ENCODE measurements around the gene THAP11. TPM values are rescaled to one million over a fixed set of nuclear protein-coding genes. Genes with fewer than 3 reads are reported as not detected.

Gene THAP11
- total and polyA plus RNA-seq, 2 of the 13 experiments (the other 11 are each of a cell fraction or from before 2014, with no cell fraction given) = 44.2 to 53.4 TPM

DNA sequence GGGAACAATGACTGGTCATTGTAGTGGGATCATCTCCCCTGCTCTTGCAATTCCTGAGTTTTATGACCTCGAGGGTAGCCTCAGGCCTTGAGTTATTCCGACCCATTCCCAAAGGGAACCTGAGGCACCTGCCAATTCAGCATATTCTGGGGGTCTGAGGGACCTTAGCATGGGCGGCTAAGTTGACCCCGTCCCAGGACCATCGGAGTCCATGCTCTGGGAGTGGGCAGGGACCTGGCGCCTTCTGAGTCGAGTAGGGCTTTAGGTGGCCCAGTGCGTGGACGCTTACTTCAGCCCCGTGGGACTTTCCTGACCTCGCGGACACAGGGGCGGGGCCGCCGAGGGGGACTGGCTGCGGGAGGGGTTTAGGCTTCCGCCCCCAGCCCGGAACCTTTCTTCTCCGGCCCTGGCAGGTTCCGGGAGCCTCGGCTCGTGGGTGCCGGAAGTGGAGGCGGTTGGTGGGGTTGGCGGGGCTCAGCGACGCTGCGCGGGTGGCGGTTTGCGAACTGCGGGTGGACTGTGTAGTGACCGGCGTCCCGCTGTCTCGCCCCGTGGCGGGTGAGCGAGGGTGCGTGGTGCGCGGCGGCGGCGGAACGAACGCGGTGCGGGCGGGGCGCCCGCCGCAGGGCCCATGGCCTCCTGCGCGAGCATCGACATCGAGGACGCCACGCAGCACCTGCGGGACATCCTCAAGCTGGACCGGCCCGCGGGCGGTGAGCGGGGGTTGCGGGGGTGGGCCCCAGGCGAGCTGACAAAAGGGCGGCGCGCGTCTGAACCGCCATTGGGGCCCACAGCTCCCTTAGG lies 30.7 kb downstream of the THAP11 start, which contains the start of gene EDC4 (continued):
- TF ChIP-seq, protein P1, sequence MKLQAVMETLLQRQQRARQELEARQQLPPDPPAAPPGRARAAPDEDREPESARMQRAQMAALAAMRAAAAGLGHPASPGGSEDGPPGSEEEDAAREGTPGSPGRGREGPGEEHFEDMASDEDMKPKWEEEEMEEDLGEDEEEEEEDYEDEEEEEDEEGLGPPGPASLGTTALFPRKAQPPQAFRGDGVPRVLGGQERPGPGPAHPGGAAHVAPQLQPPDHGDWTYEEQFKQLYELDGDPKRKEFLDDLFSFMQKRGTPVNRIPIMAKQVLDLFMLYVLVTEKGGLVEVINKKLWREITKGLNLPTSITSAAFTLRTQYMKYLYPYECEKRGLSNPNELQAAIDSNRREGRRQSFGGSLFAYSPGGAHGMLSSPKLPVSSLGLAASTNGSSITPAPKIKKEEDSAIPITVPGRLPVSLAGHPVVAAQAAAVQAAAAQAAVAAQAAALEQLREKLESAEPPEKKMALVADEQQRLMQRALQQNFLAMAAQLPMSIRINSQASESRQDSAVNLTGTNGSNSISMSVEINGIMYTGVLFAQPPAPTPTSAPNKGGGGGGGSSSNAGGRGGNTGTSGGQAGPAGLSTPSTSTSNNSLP (IDR thresholded peaks at IDR 0.05; ENCODE audit: low read depth, low read length) = no peak
- TF ChIP-seq, protein P2, sequence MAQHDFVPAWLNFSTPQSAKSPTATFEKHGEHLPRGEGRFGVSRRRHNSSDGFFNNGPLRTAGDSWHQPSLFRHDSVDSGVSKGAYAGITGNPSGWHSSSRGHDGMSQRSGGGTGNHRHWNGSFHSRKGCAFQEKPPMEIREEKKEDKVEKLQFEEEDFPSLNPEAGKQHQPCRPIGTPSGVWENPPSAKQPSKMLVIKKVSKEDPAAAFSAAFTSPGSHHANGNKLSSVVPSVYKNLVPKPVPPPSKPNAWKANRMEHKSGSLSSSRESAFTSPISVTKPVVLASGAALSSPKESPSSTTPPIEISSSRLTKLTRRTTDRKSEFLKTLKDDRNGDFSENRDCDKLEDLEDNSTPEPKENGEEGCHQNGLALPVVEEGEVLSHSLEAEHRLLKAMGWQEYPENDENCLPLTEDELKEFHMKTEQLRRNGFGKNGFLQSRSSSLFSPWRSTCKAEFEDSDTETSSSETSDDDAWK (CRISPR knock-in tag; IDR thresholded peaks at IDR 0.05) = no peak
- TF ChIP-seq RARA (CRISPR knock-in tag; IDR thresholded peaks at IDR 0.05) = peak; percentile 55; the same call in 1 of the 2 replicates
- no peak for TF ChIP-seq CENPT (CRISPR knock-in tag; IDR thresholded peaks at IDR 0.05; ENCODE audit: low read depth)
- peak; percentile 94 for TF ChIP-seq SALL1 (CRISPR knock-in tag; IDR thresholded peaks at IDR 0.05)
- TF ChIP-seq ZSCAN21 (CRISPR knock-in tag; IDR thresholded peaks at IDR 0.05; ENCODE audit: borderline replicate concordance) = no peak
- TF ChIP-seq ZNF850 (CRISPR knock-in tag; conservative IDR thresholded peaks at IDR 0.05) = peak; percentile 91; the same call in 1 of the 2 replicates
- TF ChIP-seq NR2C2 (CRISPR knock-in tag; IDR thresholded peaks at IDR 0.05; ENCODE audit: borderline replicate concordance) = peak; percentile 90
- peak; percentile 96 for TF ChIP-seq BCL3 (CRISPR knock-in tag; IDR thresholded peaks at IDR 0.05)
- no peak for TF ChIP-seq NBN (conservative IDR thresholded peaks at IDR 0.05)
- TF ChIP-seq GATAD2A (CRISPR knock-in tag; IDR thresholded peaks at IDR 0.05) = peak; percentile 87
- no peak for TF ChIP-seq ARNT (IDR thresholded peaks at IDR 0.05)
- peak; percentile 74; the same call in 1 of the 2 replicates for TF ChIP-seq ZKSCAN8 (CRISPR knock-in tag; IDR thresholded peaks at IDR 0.05; ENCODE audit: borderline replicate concordance)
- peak; percentile 47; the same call in 1 of the 2 replicates for TF ChIP-seq ONECUT2 (CRISPR knock-in tag; IDR thresholded peaks at IDR 0.05)
- peak; percentile 61 for TF ChIP-seq FOXP4 (CRISPR knock-in tag; IDR thresholded peaks at IDR 0.05)
- TF ChIP-seq KDM3A (CRISPR knock-in tag; IDR thresholded peaks at IDR 0.05; ENCODE audit: low read depth) = peak; percentile 99
- TF ChIP-seq ZSCAN25 (CRISPR knock-in tag; IDR thresholded peaks at IDR 0.05) = peak; percentile 84
- TF ChIP-seq TCF12 (IDR thresholded peaks at IDR 0.05) = no peak
- TF ChIP-seq TCF12 (CRISPR knock-in tag; IDR thresholded peaks at IDR 0.05) = no peak
- TF ChIP-seq ATM (IDR thresholded peaks at IDR 0.05; ENCODE audit: borderline replicate concordance) = no peak
- TF ChIP-seq ZNF383 (CRISPR knock-in tag; IDR thresholded peaks at IDR 0.05; ENCODE audit: borderline replicate concordance) = no peak
- TF ChIP-seq DBP (CRISPR knock-in tag; IDR thresholded peaks at IDR 0.05; ENCODE audit: not compliant biosample characterization) = no peak
- TF ChIP-seq, protein P3, sequence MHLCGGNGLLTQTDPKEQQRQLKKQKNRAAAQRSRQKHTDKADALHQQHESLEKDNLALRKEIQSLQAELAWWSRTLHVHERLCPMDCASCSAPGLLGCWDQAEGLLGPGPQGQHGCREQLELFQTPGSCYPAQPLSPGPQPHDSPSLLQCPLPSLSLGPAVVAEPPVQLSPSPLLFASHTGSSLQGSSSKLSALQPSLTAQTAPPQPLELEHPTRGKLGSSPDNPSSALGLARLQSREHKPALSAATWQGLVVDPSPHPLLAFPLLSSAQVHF (CRISPR knock-in tag; IDR thresholded peaks at IDR 0.05) = peak; percentile 94

All from HepG2 (cell line).